ENCODE results near the gene CTIF.

The CTIF gene

GRCh38 chr18:48617844-48618497, 79.1 kb downstream of the CTIF start:
- Histone ChIP-seq H3K9ac (ENCODE audit: low read length) (no peak overlapping the region), H3K9me3 (ENCODE audit: control insufficient read depth, low read length) (no peaks in the 10 kb centered on the region), H3K4me1 (ENCODE audit: control insufficient read depth, insufficient read depth, low read length) (peaks cover 35% of the 10 kb centered on the region), H3K36me3 (ENCODE audit: control insufficient read depth, insufficient read depth, low read length, severe bottlenecking) (peaks cover 29% of the 10 kb centered on the region), H3K4me3 (ENCODE audit: low read length) (no peak overlapping the region), H3K27me3 (replicated peaks; ENCODE audit: control insufficient read depth, insufficient read depth, low read length) (no peaks in the 10 kb centered on the region)
- no peak for DNase-seq (ENCODE audit: low read depth)

GRCh38 chr18:48619016-48619415, 80.2 kb downstream of the CTIF start:
- no peak for DNase-seq (ENCODE audit: low read depth)
- Histone ChIP-seq H3K36me3 (ENCODE audit: control insufficient read depth, insufficient read depth, low read length, severe bottlenecking) (peaks cover 29% of the 10 kb centered on the region), H3K9ac (ENCODE audit: low read length) (no peak overlapping the region), H3K27me3 (replicated peaks; ENCODE audit: control insufficient read depth, insufficient read depth, low read length) (no peaks in the 10 kb centered on the region), H3K4me1 (ENCODE audit: control insufficient read depth, insufficient read depth, low read length) (peaks cover 34% of the 10 kb centered on the region), H3K9me3 (ENCODE audit: control insufficient read depth, low read length) (no peaks in the 10 kb centered on the region), H3K4me3 (ENCODE audit: low read length) (no peak overlapping the region)

GRCh38 chr18:48619501-48619900, 80.7 kb downstream of the CTIF start:
- DNase-seq (ENCODE audit: low read depth): no peak
- H3K4me3 ChIP-seq (ENCODE audit: low read length): no peak overlapping the region
- H3K36me3 ChIP-seq (ENCODE audit: control insufficient read depth, insufficient read depth, low read length, severe bottlenecking): peaks cover 29% of the 10 kb centered on the region
- no peak overlapping the region for H3K9ac ChIP-seq (ENCODE audit: low read length)
- peaks cover 39% of the 10 kb centered on the region for H3K4me1 ChIP-seq (ENCODE audit: control insufficient read depth, insufficient read depth, low read length)
- no peaks in the 10 kb centered on the region for H3K27me3 ChIP-seq (replicated peaks; ENCODE audit: control insufficient read depth, insufficient read depth, low read length)
- H3K9me3 ChIP-seq (ENCODE audit: control insufficient read depth, low read length): no peaks in the 10 kb centered on the region

GRCh38 chr18:48620071-48620470, 81.2 kb downstream of the CTIF start:
- Histone ChIP-seq H3K9ac (ENCODE audit: low read length) (no peak overlapping the region), H3K36me3 (ENCODE audit: control insufficient read depth, insufficient read depth, low read length, severe bottlenecking) (peaks cover 32% of the 10 kb centered on the region), H3K4me3 (ENCODE audit: low read length) (no peak overlapping the region), H3K9me3 (ENCODE audit: control insufficient read depth, low read length) (no peaks in the 10 kb centered on the region), H3K27me3 (replicated peaks; ENCODE audit: control insufficient read depth, insufficient read depth, low read length) (no peaks in the 10 kb centered on the region), H3K4me1 (ENCODE audit: control insufficient read depth, insufficient read depth, low read length) (peaks cover 40% of the 10 kb centered on the region)
- DNase-seq (ENCODE audit: low read depth): no peak

GRCh38 chr18:48621240-48621639, 82.4 kb downstream of the CTIF start:
- Histone ChIP-seq H3K36me3 (ENCODE audit: control insufficient read depth, insufficient read depth, low read length, severe bottlenecking) (peaks cover 44% of the 10 kb centered on the region), H3K4me1 (ENCODE audit: control insufficient read depth, insufficient read depth, low read length) (peaks cover 39% of the 10 kb centered on the region), H3K9ac (ENCODE audit: low read length) (no peak overlapping the region), H3K9me3 (ENCODE audit: control insufficient read depth, low read length) (no peaks in the 10 kb centered on the region), H3K4me3 (ENCODE audit: low read length) (no peak overlapping the region), H3K27me3 (replicated peaks; ENCODE audit: control insufficient read depth, insufficient read depth, low read length) (no peaks in the 10 kb centered on the region)
- peak; percentile 75 for DNase-seq (ENCODE audit: low read depth)

- H3K36me3 ChIP-seq (ENCODE audit: control insufficient read depth, insufficient read depth, low read length, severe bottlenecking): peaks cover 46% of the 10 kb centered on the region
- H3K9ac ChIP-seq (ENCODE audit: low read length): peak overlapping the region; percentile 65
- no peaks in the 10 kb centered on the region for H3K27me3 ChIP-seq (replicated peaks; ENCODE audit: control insufficient read depth, insufficient read depth, low read length)
- no peak for DNase-seq (ENCODE audit: low read depth)
- peaks cover 32% of the 10 kb centered on the region for H3K4me1 ChIP-seq (ENCODE audit: control insufficient read depth, insufficient read depth, low read length)
- H3K4me3 ChIP-seq (ENCODE audit: low read length): no peak overlapping the region
- H3K9me3 ChIP-seq (ENCODE audit: control insufficient read depth, low read length): no peaks in the 10 kb centered on the region
Measured at GRCh38 chr18:48621815-48622555, 83.2 kb downstream of the CTIF start.

- no peak overlapping the region for H3K4me3 ChIP-seq (ENCODE audit: low read length)
- H3K9me3 ChIP-seq (ENCODE audit: control insufficient read depth, low read length): no peaks in the 10 kb centered on the region
- DNase-seq (ENCODE audit: low read depth): peak; percentile 68
- peaks cover 45% of the 10 kb centered on the region for H3K36me3 ChIP-seq (ENCODE audit: control insufficient read depth, insufficient read depth, low read length, severe bottlenecking)
- H3K9ac ChIP-seq (ENCODE audit: low read length): peak overlapping the region; percentile 65
- no peaks in the 10 kb centered on the region for H3K27me3 ChIP-seq (replicated peaks; ENCODE audit: control insufficient read depth, insufficient read depth, low read length)
- peaks cover 22% of the 10 kb centered on the region for H3K4me1 ChIP-seq (ENCODE audit: control insufficient read depth, insufficient read depth, low read length)
Measured at GRCh38 chr18:48622911-48623431, 84.1 kb downstream of the CTIF start.

GRCh38 chr18:48623468-48624235, 84.8 kb downstream of the CTIF start:
- Histone ChIP-seq H3K4me1 (ENCODE audit: control insufficient read depth, insufficient read depth, low read length) (peaks cover 21% of the 10 kb centered on the region), H3K36me3 (ENCODE audit: control insufficient read depth, insufficient read depth, low read length, severe bottlenecking) (peaks cover 48% of the 10 kb centered on the region), H3K9me3 (ENCODE audit: control insufficient read depth, low read length) (no peaks in the 10 kb centered on the region), H3K4me3 (ENCODE audit: low read length) (no peak overlapping the region), H3K27me3 (replicated peaks; ENCODE audit: control insufficient read depth, insufficient read depth, low read length) (no peaks in the 10 kb centered on the region), H3K9ac (ENCODE audit: low read length) (peak overlapping the region; percentile 65)
- peak; percentile 86 for DNase-seq (ENCODE audit: low read depth)

GRCh38 chr18:48624856-48625255, 86.0 kb downstream of the CTIF start:
- H3K9ac ChIP-seq (ENCODE audit: low read length): no peak overlapping the region
- H3K27me3 ChIP-seq (replicated peaks; ENCODE audit: control insufficient read depth, insufficient read depth, low read length): no peaks in the 10 kb centered on the region
- DNase-seq (ENCODE audit: low read depth): no peak
- no peaks in the 10 kb centered on the region for H3K9me3 ChIP-seq (ENCODE audit: control insufficient read depth, low read length)
- no peak overlapping the region for H3K4me3 ChIP-seq (ENCODE audit: low read length)
- H3K4me1 ChIP-seq (ENCODE audit: control insufficient read depth, insufficient read depth, low read length): peaks cover 25% of the 10 kb centered on the region
- peaks cover 48% of the 10 kb centered on the region for H3K36me3 ChIP-seq (ENCODE audit: control insufficient read depth, insufficient read depth, low read length, severe bottlenecking)

- Histone ChIP-seq H3K36me3 (ENCODE audit: control insufficient read depth, insufficient read depth, low read length, severe bottlenecking) (peaks cover 45% of the 10 kb centered on the region), H3K4me3 (ENCODE audit: low read length) (no peak overlapping the region), H3K27me3 (replicated peaks; ENCODE audit: control insufficient read depth, insufficient read depth, low read length) (no peaks in the 10 kb centered on the region), H3K4me1 (ENCODE audit: control insufficient read depth, insufficient read depth, low read length) (peaks cover 27% of the 10 kb centered on the region), H3K9me3 (ENCODE audit: control insufficient read depth, low read length) (no peaks in the 10 kb centered on the region), H3K9ac (ENCODE audit: low read length) (no peak overlapping the region)
- no peak for DNase-seq (ENCODE audit: low read depth)
Measured at GRCh38 chr18:48627216-48627615, 88.4 kb downstream of the CTIF start.

- Histone ChIP-seq H3K4me1 (ENCODE audit: control insufficient read depth, insufficient read depth, low read length) (peaks cover 10% of the 10 kb centered on the region), H3K9ac (ENCODE audit: low read length) (peak overlapping the region; percentile 1), H3K9me3 (ENCODE audit: control insufficient read depth, low read length) (no peaks in the 10 kb centered on the region), H3K36me3 (ENCODE audit: control insufficient read depth, insufficient read depth, low read length, severe bottlenecking) (peaks cover 64% of the 10 kb centered on the region), H3K27me3 (replicated peaks; ENCODE audit: control insufficient read depth, insufficient read depth, low read length) (no peaks in the 10 kb centered on the region), H3K4me3 (ENCODE audit: low read length) (no peak overlapping the region)
- peak; percentile 97 for DNase-seq (ENCODE audit: low read depth)
Measured at GRCh38 chr18:48629730-48630324, 91.0 kb downstream of the CTIF start.
